HCT116 (cell line): ENCODE measurements around the gene IL1RAPL1. TPM values are rescaled to one million over a fixed set of nuclear protein-coding genes. Genes with fewer than 3 reads are reported as not detected.

Source experiments
- ATAC-seq: fragments of 200-7000 bp; cut with Tn5 transposase; 2 replicates; pipeline ENCODE4 v1.9.1; 2020; ENCODE audit warnings: mild to moderate bottlenecking, moderate library complexity
- BruUV-seq: library from RNA; stranded (reverse); fragments of 400-500 nt; replicated peaks from 2 replicates; lab custom pipeline; 2021; lab: Mats Ljungman, UMichigan
- CTCF ChIA-PET: fragments of 300-600 bp; sonication (Branson Sonifier 250); formaldehyde crosslinking; loops from one replicate; lab custom pipeline; 2021; ENCODE audit warnings: antibody characterized with exemption; lab: Charles Lee
- POLR2A ChIA-PET: fragments of 300-600, 350-600 bp; sonication (Branson Sonifier 250); formaldehyde crosslinking; loops from one replicate; lab custom pipeline; 2021; ENCODE audit warnings: antibody characterized with exemption; lab: Charles Lee
- RAD21 ChIA-PET, 2 experiments: fragments of 300-600 bp; sonication (Branson Sonifier 250); formaldehyde crosslinking; loops; one replicate each; lab custom pipeline; 2023; ENCODE audit warnings: low total read pairs in 2 of 2; ENCODE audit not compliant: uncharacterized antibody in 2 of 2, unreplicated experiment in 2 of 2, low non-redundant PET in 1 of 2; lab: Charles Lee
- DNase-seq: peaks from one replicate; pipeline ENCODE4 v3.0.0-alpha.2; 2010; ENCODE audit warnings: low read depth, low spot score
- H2AFZ ChIP-seq: fragments of 200-600 bp; shearing (Covaris generic), sonication (generic); 2 replicates; pipeline ENCODE4 v1.6.1; 2017; ENCODE audit warnings: low read depth, mixed run types, mixed read lengths, antibody characterized with exemption, low read length; ENCODE audit not compliant: poor library complexity, severe bottlenecking
- H3K27ac ChIP-seq: 2 replicates; pipeline ENCODE4 v1.5.1; 2012; ENCODE audit warnings: low read depth, low read length
- H3K27me3 ChIP-seq: fragments of 200-600 bp; sonication (generic); 2 replicates; pipeline ENCODE4 v1.6.1; 2016; ENCODE audit warnings: mixed run types, low read length, mixed read lengths; ENCODE audit not compliant: insufficient read depth
- H3K36me3 ChIP-seq, 2 experiments: fragments of 200-500 bp in 1 of 2; fragments of 200-600 bp in 1 of 2; sonication (Bioruptor generic) in 1 of 2; sonication (generic) in 1 of 2; 2 replicates each; pipeline versions ENCODE4 v1.5.1 to v1.6.1; 2014 to 2016; ENCODE audit warnings: low read length in 2 of 2, inconsistent platforms in 1 of 2, mixed read lengths in 1 of 2, mixed run types in 1 of 2; ENCODE audit not compliant: insufficient read depth in 2 of 2, control insufficient read depth in 1 of 2
- H3K4me1 ChIP-seq, 2 experiments: fragments of 200-600 bp in 1 of 2; sonication (generic) in 1 of 2; 2 replicates each; pipeline versions ENCODE4 v1.5.1 to v1.6.1; 2012 to 2017; ENCODE audit warnings: low read length in 2 of 2, inconsistent platforms in 1 of 2, mild to moderate bottlenecking in 1 of 2, mixed read lengths in 1 of 2, mixed run types in 1 of 2, moderate library complexity in 1 of 2; ENCODE audit not compliant: insufficient read depth in 2 of 2, control insufficient read depth in 1 of 2
- H3K4me2 ChIP-seq: fragments of 200-600 bp; sonication (generic); 2 replicates; pipeline ENCODE4 v1.6.1; 2017; ENCODE audit warnings: mixed run types, low read length, mixed read lengths
- H3K4me3 ChIP-seq, 2 experiments: fragments of 200-600 bp in 1 of 2; sonication (generic) in 1 of 2; replicated peaks in 1 of 2; 2 replicates each; pipeline ENCODE4 v1.5.1; 2011 to 2016; ENCODE audit warnings: low read length in 2 of 2, control low read depth in 1 of 2, low read depth in 1 of 2, mild to moderate bottlenecking in 1 of 2, mixed read lengths in 1 of 2, mixed run types in 1 of 2
- H3K79me2 ChIP-seq: fragments of 200-600 bp; sonication (generic); 2 replicates; pipeline ENCODE4 v1.6.1; 2017; ENCODE audit warnings: mild to moderate bottlenecking, mixed run types, low read length, moderate library complexity, mixed read lengths; ENCODE audit not compliant: insufficient read depth
- H3K9ac ChIP-seq: fragments of 200-600 bp; sonication (generic); 2 replicates; pipeline ENCODE4 v1.6.1; 2016; ENCODE audit warnings: low read length, mixed read lengths
- H3K9me2 ChIP-seq: fragments of 200-600 bp; sonication (generic), shearing (Covaris generic); 2 replicates; pipeline ENCODE4 v1.6.1; 2017; ENCODE audit warnings: mixed run types, mild to moderate bottlenecking, moderate library complexity; ENCODE audit not compliant: insufficient read depth
- H3K9me3 ChIP-seq, 2 experiments: fragments of 200-500 bp in 1 of 2; fragments of 200-600 bp in 1 of 2; sonication (Bioruptor generic) in 1 of 2; sonication (generic) in 1 of 2; 2 replicates each; pipeline ENCODE4 v1.6.1; 2014 to 2017; ENCODE audit warnings: low read length in 2 of 2, mixed read lengths in 2 of 2, inconsistent platforms in 1 of 2, low read depth in 1 of 2, mild to moderate bottlenecking in 1 of 2, mixed run types in 1 of 2, moderate library complexity in 1 of 2; ENCODE audit not compliant: control insufficient read depth in 1 of 2, insufficient read depth in 1 of 2
- H4K20me1 ChIP-seq: fragments of 200-600 bp; sonication (generic), shearing (Covaris generic); 2 replicates; pipeline ENCODE4 v1.6.1; 2017; ENCODE audit warnings: mixed run types, mild to moderate bottlenecking, moderate library complexity; ENCODE audit not compliant: insufficient read depth
- CEBPB ChIP-seq: IDR thresholded peaks from 2 replicates; pipeline ENCODE4 v1.6.1; 2012; ENCODE audit warnings: low read depth
- ELF1 ChIP-seq: IDR thresholded peaks from 2 replicates; pipeline ENCODE4 v1.6.1; 2012; ENCODE audit warnings: low read depth, borderline replicate concordance
- EZH2phosphoT487 ChIP-seq: fragments of 200-600 bp; IDR thresholded peaks from 2 replicates; pipeline ENCODE4 v1.6.1; 2018; ENCODE audit warnings: antibody characterized with exemption, borderline replicate concordance
- JUND ChIP-seq: IDR thresholded peaks from 2 replicates; pipeline ENCODE4 v1.6.1; 2012
- POLR2A ChIP-seq: IDR thresholded peaks from 2 replicates; pipeline ENCODE4 v1.7.0; 2011; ENCODE audit warnings: borderline replicate concordance; ENCODE audit not compliant: insufficient read depth, insufficient read length; ENCODE audit errors: extremely low read depth
- POLR2AphosphoS5 ChIP-seq: IDR thresholded peaks from 2 replicates; pipeline ENCODE4 v1.6.1; 2011; ENCODE audit warnings: mild to moderate bottlenecking, low read depth, low read length, moderate library complexity
- RAD21 ChIP-seq: IDR thresholded peaks from 2 replicates; pipeline ENCODE4 v1.6.1; 2012; ENCODE audit warnings: low read depth, mild to moderate bottlenecking
- SIN3A ChIP-seq: IDR thresholded peaks from 2 replicates; pipeline ENCODE4 v1.6.1; 2012; ENCODE audit warnings: low read depth
- SP1 ChIP-seq: IDR thresholded peaks from 2 replicates; pipeline ENCODE4 v1.6.1; 2012; ENCODE audit warnings: low read depth
- TCF7L2 ChIP-seq: IDR thresholded peaks from 2 replicates; pipeline ENCODE4 v1.7.0; 2011; ENCODE audit warnings: borderline replicate concordance, inconsistent platforms; ENCODE audit not compliant: insufficient read depth, insufficient read length; ENCODE audit errors: extremely low read depth
- YY1 ChIP-seq: IDR thresholded peaks from 2 replicates; pipeline ENCODE4 v1.6.1; 2011; ENCODE audit warnings: low read length, low read depth, moderate library complexity, mild to moderate bottlenecking; ENCODE audit not compliant: insufficient replicate concordance; ENCODE audit errors: extremely low read depth
- ZBTB33 ChIP-seq: IDR thresholded peaks from 2 replicates; pipeline ENCODE4 v1.6.1; 2011; ENCODE audit warnings: mild to moderate bottlenecking, low read length, moderate library complexity; ENCODE audit not compliant: insufficient replicate concordance; ENCODE audit errors: extremely low read depth
- ZFX ChIP-seq: fragments of 450-650 bp; IDR thresholded peaks from 2 replicates; pipeline ENCODE4 v1.6.1; 2017
- ZNF274 ChIP-seq: fragments of 200-500 bp; sonication (Bioruptor generic); IDR thresholded peaks from 2 replicates; pipeline ENCODE4 v1.6.1; 2014; ENCODE audit warnings: mild to moderate bottlenecking, low read depth, low read length, inconsistent platforms
- intact Hi-C: fragments of 100-400 bp; cut with micrococcal nuclease; formaldehyde crosslinking; loops from 2 replicates; pipeline ENCODE4 v1.10.0; 2022
- total RNA-seq: library from RNA; stranded (reverse); gene quantifications from one replicate; pipeline ENCODE4 v1.2.1, GENCODE V29; 2021; ENCODE audit not compliant: unreplicated experiment

IL1RAPL1 gene
- total RNA-seq, 1 experiment from 2014 or later = 2.8 TPM

- Histone ChIP-seq H3K9me3 (no peaks in the 10 kb centered on the region), H4K20me1 (no peaks in the 10 kb centered on the region), H3K4me3 (no peak overlapping the region), H3K36me3 (no peaks in the 10 kb centered on the region), H3K27me3 (no peaks in the 10 kb centered on the region), H3K4me2 (no peak overlapping the region), H2AFZ (no peak overlapping the region), H3K27ac (no peak overlapping the region), H3K4me1 (peaks cover 0 to 8% of the 10 kb centered on the region in 2 experiments; a peak in 1 of 4 replicates), H3K79me2 (no peaks in the 10 kb centered on the region), H3K9ac (no peak overlapping the region), H3K9me2 (no peaks in the 10 kb centered on the region)
- ChIA-PET RAD21 (no interaction called here), CTCF (no interaction called here), POLR2A (no interaction called here)
- BruUV-seq = no TSS peak
- TF ChIP-seq TCF7L2 (no peak), ZBTB33 (no peak), JUND (no peak), ELF1 (no peak), POLR2A (no peak), EZH2phosphoT487 (no peak), SP1 (no peak), CEBPB (no peak), ZNF274 (no peak), RAD21 (no peak), YY1 (no peak), POLR2AphosphoS5 (no peak), ZFX (no peak), SIN3A (no peak)
- DNase-seq (no peak), ATAC-seq (no peak)
- intact Hi-C loops = no loop called here
These were observed 710.0 kb downstream of the IL1RAPL1 start for GRCh38 chrX:29297171-29297800.
